Mesothelial cell of epicardium (in vitro differentiated cells): ENCODE measurements around the gene MEIS1. TPM values are rescaled to one million over a fixed set of nuclear protein-coding genes. Genes with fewer than 3 reads are reported as not detected.

Experiments
- DNase-seq, 2 experiments: peaks; one replicate each; pipeline ENCODE4 v3.0.0; 2021; ENCODE audit warnings: low spot score in 2 of 2; ENCODE audit not compliant: unreplicated experiment in 2 of 2
- H3K27ac Mint-ChIP-seq: 2 replicates; pipeline ENCODE4 v1.8.0; 2021; ENCODE audit warnings: mixed read lengths
- H3K27me3 Mint-ChIP-seq: 2 replicates; pipeline ENCODE4 v1.8.0; 2021; ENCODE audit warnings: low read depth, mixed read lengths
- H3K36me3 Mint-ChIP-seq: 2 replicates; pipeline ENCODE4 v1.8.0; 2021; ENCODE audit warnings: mixed read lengths
- H3K4me1 Mint-ChIP-seq: 2 replicates; pipeline ENCODE4 v1.8.0; 2021; ENCODE audit warnings: mixed read lengths
- H3K4me3 Mint-ChIP-seq: 2 replicates; pipeline ENCODE4 v1.8.0; 2021; ENCODE audit warnings: mild to moderate bottlenecking, moderate library complexity, mixed read lengths
- H3K9me3 Mint-ChIP-seq: 2 replicates; pipeline ENCODE4 v1.8.0; 2021; ENCODE audit warnings: mixed read lengths
- CTCF ChIP-seq: fragments of 200-600 bp; sonication (generic); IDR thresholded peaks from one replicate; pipeline ENCODE4 v1.5.0; 2021; ENCODE audit warnings: antibody characterized with exemption; ENCODE audit not compliant: unreplicated experiment
- total RNA-seq: library from RNA; stranded (reverse); gene quantifications from 3 replicates; pipeline ENCODE4 v1.2.1, GENCODE V29; 2021

The MEIS1 gene
- total RNA-seq, 1 donor from 2014 or later = 324 TPM

- no peaks in the 10 kb centered on the region for H3K27me3 Mint-ChIP-seq
- DNase-seq = no peak
- TF ChIP-seq CTCF = no peak
- peak overlapping the region; percentile 99 for H3K27ac Mint-ChIP-seq
- no peaks in the 10 kb centered on the region for H3K9me3 Mint-ChIP-seq
- H3K4me1 Mint-ChIP-seq = peaks cover 62% of the 10 kb centered on the region
- peak overlapping the region; percentile 89 for H3K4me3 Mint-ChIP-seq
- H3K36me3 Mint-ChIP-seq = peaks cover 5% of the 10 kb centered on the region
Measured at GRCh38 chr2:66576311-66576560, 141.3 kb downstream of the MEIS1 start.

- Mint-ChIP-seq H3K4me1 (peaks cover 59% of the 10 kb centered on the region), H3K27me3 (no peaks in the 10 kb centered on the region), H3K4me3 (peak overlapping the region; percentile 89), H3K36me3 (peaks cover 5% of the 10 kb centered on the region), H3K9me3 (no peaks in the 10 kb centered on the region), H3K27ac (peak overlapping the region; percentile 99)
- TF ChIP-seq CTCF = no peak
- peak in 1 of 2 experiments; percentile 59 for DNase-seq
Measured at GRCh38 chr2:66576561-66577320, 141.8 kb downstream of the MEIS1 start.

- peak overlapping the region; percentile 89 for H3K4me3 Mint-ChIP-seq
- H3K27ac Mint-ChIP-seq = peak overlapping the region; percentile 99
- H3K36me3 Mint-ChIP-seq = no peaks in the 10 kb centered on the region
- peak in 1 of 2 experiments; percentile 53 for DNase-seq
- TF ChIP-seq CTCF = no peak
- peaks cover 53% of the 10 kb centered on the region for H3K4me1 Mint-ChIP-seq
- H3K27me3 Mint-ChIP-seq = no peaks in the 10 kb centered on the region
- H3K9me3 Mint-ChIP-seq = no peaks in the 10 kb centered on the region
Measured at GRCh38 chr2:66577321-66578053, 142.6 kb downstream of the MEIS1 start.

GRCh38 chr2:66578054-66578686 is 143.2 kb downstream of the MEIS1 start:
- DNase-seq = peak in 1 of 2 experiments; percentile 58
- TF ChIP-seq CTCF = no peak
- Mint-ChIP-seq H3K27me3 (no peaks in the 10 kb centered on the region), H3K4me1 (peaks cover 53% of the 10 kb centered on the region), H3K36me3 (no peaks in the 10 kb centered on the region), H3K4me3 (peak overlapping the region; percentile 89), H3K27ac (peak overlapping the region; percentile 99), H3K9me3 (no peaks in the 10 kb centered on the region)

GRCh38 chr2:66578687-66579106 is 143.8 kb downstream of the MEIS1 start:
- no peaks in the 10 kb centered on the region for H3K9me3 Mint-ChIP-seq
- peak overlapping the region; percentile 89 for H3K4me3 Mint-ChIP-seq
- TF ChIP-seq CTCF = no peak
- peaks cover 49% of the 10 kb centered on the region for H3K4me1 Mint-ChIP-seq
- peak overlapping the region; percentile 99 for H3K27ac Mint-ChIP-seq
- H3K36me3 Mint-ChIP-seq = no peaks in the 10 kb centered on the region
- no peak for DNase-seq
- no peaks in the 10 kb centered on the region for H3K27me3 Mint-ChIP-seq
